ENCODE measurements around the gene SLC22A23.
"Not testable (repeated sequence)": the region's sequence is repeated elsewhere in the genome, so short reads cannot be mapped to it uniquely, and the experiment has no call there.

Gene SLC22A23

GRCh38 chr6:3250231-3250675, 206.6 kb downstream of the SLC22A23 start:
- H3K4me3 ChIP-seq (replicated peaks; ENCODE audit: low read depth, low read length) = no peak overlapping the region
- H3K27me3 ChIP-seq (replicated peaks; ENCODE audit: control insufficient read depth, insufficient read depth, low read length) = no peaks in the 10 kb centered on the region; the same call in 1 of the 2 replicates
- H3K36me3 ChIP-seq (ENCODE audit: control insufficient read depth, insufficient read depth, low read length) = no peaks in the 10 kb centered on the region
- no peak for DNase-seq (ENCODE audit: extremely low read depth, insufficient read length)
- TF ChIP-seq CTCF (IDR thresholded peaks at IDR 0.05; ENCODE audit: insufficient read depth, low read length, poor library complexity, severe bottlenecking) = no peak

GRCh38 chr6:3249821-3250220, 207.0 kb downstream of the SLC22A23 start:
- no peak for TF ChIP-seq CTCF (IDR thresholded peaks at IDR 0.05; ENCODE audit: insufficient read depth, low read length, poor library complexity, severe bottlenecking)
- no peak overlapping the region for H3K4me3 ChIP-seq (replicated peaks; ENCODE audit: low read depth, low read length)
- no peak for DNase-seq (ENCODE audit: extremely low read depth, insufficient read length)
- H3K36me3 ChIP-seq (ENCODE audit: control insufficient read depth, insufficient read depth, low read length) = no peaks in the 10 kb centered on the region
- H3K27me3 ChIP-seq (replicated peaks; ENCODE audit: control insufficient read depth, insufficient read depth, low read length) = no peaks in the 10 kb centered on the region; the same call in 1 of the 2 replicates

GRCh38 chr6:3247255-3248146, 209.3 kb downstream of the SLC22A23 start:
- no peak for TF ChIP-seq CTCF (IDR thresholded peaks at IDR 0.05; ENCODE audit: insufficient read depth, low read length, poor library complexity, severe bottlenecking)
- Histone ChIP-seq H3K27me3 (replicated peaks; ENCODE audit: control insufficient read depth, insufficient read depth, low read length) (no peaks in the 10 kb centered on the region; the same call in none of the 2 replicates), H3K36me3 (ENCODE audit: control insufficient read depth, insufficient read depth, low read length) (no peaks in the 10 kb centered on the region), H3K4me3 (replicated peaks; ENCODE audit: low read depth, low read length) (no peak overlapping the region)
- DNase-seq (ENCODE audit: extremely low read depth, insufficient read length) = no peak

- no peak for DNase-seq (ENCODE audit: extremely low read depth, insufficient read length)
- H3K27me3 ChIP-seq (replicated peaks; ENCODE audit: control insufficient read depth, insufficient read depth, low read length) = no peaks in the 10 kb centered on the region; the same call in none of the 2 replicates
- no peak for TF ChIP-seq CTCF (IDR thresholded peaks at IDR 0.05; ENCODE audit: insufficient read depth, low read length, poor library complexity, severe bottlenecking)
- H3K4me3 ChIP-seq (replicated peaks; ENCODE audit: low read depth, low read length) = no peak overlapping the region
- H3K36me3 ChIP-seq (ENCODE audit: control insufficient read depth, insufficient read depth, low read length) = no peaks in the 10 kb centered on the region
Observed at GRCh38 chr6:3245216-3245615, 211.6 kb downstream of the SLC22A23 start.

- not testable (repeated sequence) for H3K4me3 ChIP-seq (replicated peaks; ENCODE audit: low read depth, low read length); DNase-seq (ENCODE audit: extremely low read depth, insufficient read length); H3K27me3 ChIP-seq (replicated peaks; ENCODE audit: control insufficient read depth, insufficient read depth, low read length); H3K36me3 ChIP-seq (ENCODE audit: control insufficient read depth, insufficient read depth, low read length)
Observed at GRCh38 chr6:3244832-3245161, 212.1 kb downstream of the SLC22A23 start.

GRCh38 chr6:3244003-3244831, 212.6 kb downstream of the SLC22A23 start:
- no peaks in the 10 kb centered on the region; the same call in none of the 2 replicates for H3K27me3 ChIP-seq (replicated peaks; ENCODE audit: control insufficient read depth, insufficient read depth, low read length)
- no peak overlapping the region for H3K4me3 ChIP-seq (replicated peaks; ENCODE audit: low read depth, low read length)
- no peaks in the 10 kb centered on the region for H3K36me3 ChIP-seq (ENCODE audit: control insufficient read depth, insufficient read depth, low read length)
- DNase-seq (ENCODE audit: extremely low read depth, insufficient read length) = no peak
- TF ChIP-seq CTCF (IDR thresholded peaks at IDR 0.05; ENCODE audit: insufficient read depth, low read length, poor library complexity, severe bottlenecking) = no peak
